GM12874 (cell line): ENCODE measurements around the gene TMCO4.

Experiments
- CTCF ChIP-seq: IDR thresholded peaks from 2 replicates; pipeline ENCODE4 v1.5.1; 2011; ENCODE audit warnings: low read depth, mild to moderate bottlenecking, control low read depth, low read length, moderate library complexity; ENCODE audit not compliant: insufficient read depth

The TMCO4 gene

DNA sequence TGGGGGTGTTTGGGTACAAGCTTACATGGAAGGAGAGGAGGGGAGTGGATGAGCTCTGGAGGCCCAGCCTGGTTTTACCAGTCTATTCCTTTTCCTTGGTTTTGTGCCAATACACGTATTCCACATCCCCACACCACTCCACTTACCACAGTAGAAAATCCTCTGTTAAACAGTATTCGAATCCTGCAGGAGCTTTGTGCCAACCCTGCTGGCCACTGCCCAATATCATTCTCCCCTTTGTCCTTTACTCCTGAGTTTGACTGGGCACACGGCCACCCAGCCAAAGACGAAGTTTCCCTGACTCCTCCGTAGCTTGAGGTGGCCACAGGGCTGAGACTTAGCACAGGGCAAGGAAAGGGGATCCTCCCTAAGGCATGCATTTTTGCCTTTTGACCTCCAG lies 61.6 kb downstream of the TMCO4 start:
- no peak for TF ChIP-seq CTCF

GRCh38 chr1:19737104-19737825 lies 62.5 kb downstream of the TMCO4 start:
- no peak for TF ChIP-seq CTCF

DNA sequence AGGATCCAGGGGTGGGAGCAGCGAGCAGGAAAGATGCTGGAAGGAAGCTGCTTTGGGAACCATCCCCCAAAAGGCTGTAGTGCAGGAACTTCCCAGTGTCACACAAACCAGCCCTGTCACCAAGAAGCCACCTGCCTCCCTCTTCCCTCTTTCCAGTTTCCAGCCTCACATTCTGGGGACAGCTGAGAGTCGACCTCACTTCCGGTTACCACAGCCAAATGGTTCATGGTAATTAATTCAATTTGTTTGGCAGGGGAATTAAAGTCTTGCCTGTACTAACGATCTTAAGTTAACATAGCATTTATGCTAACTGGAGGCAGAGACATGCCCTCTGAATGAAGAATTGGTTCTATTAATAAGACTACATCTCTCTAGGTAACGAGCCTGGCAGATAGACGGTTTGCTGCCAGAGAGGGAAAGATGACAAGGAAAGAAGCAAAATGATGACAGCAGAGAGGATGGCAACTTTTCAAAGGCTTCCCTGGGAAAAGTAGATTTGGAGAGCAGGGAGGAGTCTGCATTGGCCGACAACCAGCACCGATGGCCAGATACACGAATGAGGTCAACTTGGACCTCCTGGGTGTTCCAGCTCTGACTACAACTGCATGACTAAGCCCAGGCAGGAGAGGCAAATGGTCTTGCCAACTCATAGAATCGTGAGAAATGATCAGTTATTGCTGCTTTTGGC lies 64.1 kb downstream of the TMCO4 start:
- TF ChIP-seq CTCF = no peak

GRCh38 chr1:19734472-19734999 lies 65.2 kb downstream of the TMCO4 start:
- no peak for TF ChIP-seq CTCF

GRCh38 chr1:19734056-19734455 lies 65.7 kb downstream of the TMCO4 start:
- TF ChIP-seq CTCF = no peak

DNA sequence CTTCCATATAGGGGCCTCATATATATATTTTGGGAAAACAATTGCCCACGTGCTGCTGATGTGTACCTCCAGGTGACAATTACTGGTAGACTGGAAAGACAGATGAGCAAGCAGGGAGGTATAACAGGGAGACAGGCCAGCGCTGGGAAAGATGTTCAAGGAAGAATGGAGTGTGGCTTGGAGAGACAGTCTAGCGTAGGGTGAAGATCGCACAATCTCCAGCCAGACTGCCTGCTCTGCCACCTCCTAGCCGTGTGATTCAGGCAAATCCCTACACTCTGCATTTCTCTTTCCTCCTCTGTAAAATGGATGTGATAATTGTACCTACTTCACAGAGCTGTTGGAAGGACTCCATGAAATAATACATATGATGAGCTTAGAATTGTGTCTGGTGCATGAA lies 66.1 kb downstream of the TMCO4 start:
- TF ChIP-seq CTCF = no peak

- no peak for TF ChIP-seq CTCF
Measured at GRCh38 chr1:19731311-19731821, 68.3 kb downstream of the TMCO4 start.
